OCI-LY7 (cell line): ENCODE measurements around the gene ERFE. TPM values are rescaled to one million over a fixed set of nuclear protein-coding genes. Genes with fewer than 3 reads are reported as not detected.

Experiments used
- BruUV-seq: library from RNA; stranded (reverse); fragments of 400-500 nt; replicated peaks from 2 replicates; lab custom pipeline; 2021; lab: Mats Ljungman, UMichigan
- CTCF ChIA-PET: fragments of 300-600 bp; sonication (Branson Sonifier 250); formaldehyde crosslinking; loops from one replicate; lab custom pipeline; 2022; ENCODE audit warnings: antibody characterized with exemption; ENCODE audit not compliant: unreplicated experiment; lab: Charles Lee
- POLR2A ChIA-PET: fragments of 300-600 bp; sonication (Branson Sonifier 250); formaldehyde crosslinking; loops from one replicate; lab custom pipeline; 2022; ENCODE audit warnings: antibody characterized with exemption; lab: Charles Lee
- DNase-seq: peaks from one replicate; pipeline ENCODE4 v3.0.0-alpha.2; 2015; ENCODE audit warnings: low spot score
- H2AFZ ChIP-seq: fragments of 200-600 bp; sonication (generic), shearing (Covaris generic); 2 replicates; pipeline ENCODE4 v1.6.1; 2014; ENCODE audit warnings: mild to moderate bottlenecking, antibody characterized with exemption, low read length, moderate library complexity
- H3K27ac ChIP-seq: fragments of 200-600 bp; sonication (generic); 2 replicates; pipeline ENCODE4 v1.5.1; 2014; ENCODE audit warnings: mixed run types, low read depth, mild to moderate bottlenecking, moderate library complexity, low read length, inconsistent platforms; ENCODE audit not compliant: poor library complexity, severe bottlenecking
- H3K36me3 ChIP-seq: fragments of 200-600 bp; sonication (generic); 2 replicates; pipeline ENCODE4 v1.6.1; 2014; ENCODE audit warnings: mild to moderate bottlenecking, antibody characterized with exemption, low read length, moderate library complexity, mixed read lengths; ENCODE audit not compliant: insufficient read depth
- H3K4me1 ChIP-seq: fragments of 200-600 bp; sonication (generic); 2 replicates; pipeline ENCODE4 v1.5.1; 2014; ENCODE audit warnings: mild to moderate bottlenecking, low read length; ENCODE audit not compliant: insufficient read depth, poor library complexity, severe bottlenecking
- H3K4me2 ChIP-seq: fragments of 200-600 bp; sonication (generic); 2 replicates; pipeline ENCODE4 v1.6.1; 2014; ENCODE audit warnings: mild to moderate bottlenecking, low read length
- H3K4me3 ChIP-seq: fragments of 200-600 bp; sonication (generic); 2 replicates; pipeline ENCODE4 v1.5.1; 2014; ENCODE audit warnings: mild to moderate bottlenecking, low read depth, low read length; ENCODE audit not compliant: poor library complexity, severe bottlenecking
- H3K79me2 ChIP-seq: fragments of 200-600 bp; sonication (generic); 2 replicates; pipeline ENCODE4 v1.6.1; 2016; ENCODE audit warnings: low read depth, mild to moderate bottlenecking, low read length, moderate library complexity, mixed read lengths; ENCODE audit not compliant: insufficient read depth
- H3K9me2 ChIP-seq: fragments of 200-600 bp; sonication (generic); 2 replicates; pipeline ENCODE4 v1.6.1; 2016; ENCODE audit warnings: mild to moderate bottlenecking, low read length, mixed read lengths; ENCODE audit not compliant: insufficient read depth
- H3K9me3 ChIP-seq: fragments of 200-600 bp; sonication (generic); 2 replicates; pipeline ENCODE4 v1.6.1; 2014; ENCODE audit warnings: mild to moderate bottlenecking, mixed run types, low read length, mixed read lengths
- H4K20me1 ChIP-seq: fragments of 200-600 bp; sonication (generic); 2 replicates; pipeline ENCODE4 v1.6.1; 2014; ENCODE audit warnings: mild to moderate bottlenecking, antibody characterized with exemption, low read length, moderate library complexity, mixed read lengths; ENCODE audit not compliant: insufficient read depth
- CTCF ChIP-seq: fragments of 200-600 bp; sonication (generic); conservative IDR thresholded peaks from 2 replicates; pipeline ENCODE4 v1.5.1; 2014; ENCODE audit warnings: mild to moderate bottlenecking, antibody characterized with exemption, low read length, moderate library complexity, mixed read lengths
- EZH2phosphoT487 ChIP-seq: fragments of 200-600 bp; sonication (generic); IDR thresholded peaks from 2 replicates; pipeline ENCODE4 v1.6.1; 2018; ENCODE audit warnings: low read depth, borderline replicate concordance, mild to moderate bottlenecking, mixed run types, antibody characterized with exemption, low read length, moderate library complexity, mixed read lengths
- intact Hi-C: fragments of 100-400 bp; cut with micrococcal nuclease; formaldehyde crosslinking; loops from one replicate; pipeline ENCODE4 v1.10.0; 2022; ENCODE audit not compliant: unreplicated experiment
- total RNA-seq, 2 experiments: library from RNA; depleted of rRNA in 1 of 2; stranded (reverse); fragments of >200 nt in 1 of 2; shearing (Covaris generic) in 1 of 2; gene quantifications; 2 replicates each; pipeline ENCODE4 v1.2.3, GENCODE V29; 2014 to 2022

The ERFE gene
- total RNA-seq, 2 experiments from 2014 or later, result 8.2 to 10.2 TPM

- BruUV-seq, result no TSS peak
- ChIA-PET CTCF (no interaction called here), POLR2A (no interaction called here)
- Histone ChIP-seq H3K9me2 (no peaks in the 10 kb centered on the region), H3K4me1 (peaks cover 9% of the 10 kb centered on the region), H4K20me1 (no peaks in the 10 kb centered on the region), H3K9me3 (no peaks in the 10 kb centered on the region), H3K27ac (no peak overlapping the region), H2AFZ (no peak overlapping the region), H3K36me3 (no peaks in the 10 kb centered on the region), H3K4me3 (no peak overlapping the region), H3K79me2 (no peaks in the 10 kb centered on the region), H3K4me2 (no peak overlapping the region)
- intact Hi-C loops, result no loop called here
- TF ChIP-seq EZH2phosphoT487, result no peak
- no peak for TF ChIP-seq CTCF
- DNase-seq, result no peak
These were observed 14.5 kb upstream of the ERFE start for GRCh38 chr2:238144262-238144661.

- DNase-seq, result no peak
- Histone ChIP-seq H3K4me2 (no peak overlapping the region), H3K9me3 (no peaks in the 10 kb centered on the region), H3K4me3 (no peak overlapping the region), H4K20me1 (no peaks in the 10 kb centered on the region), H3K36me3 (no peaks in the 10 kb centered on the region), H3K4me1 (peaks cover 7% of the 10 kb centered on the region), H3K27ac (no peak overlapping the region), H3K79me2 (no peaks in the 10 kb centered on the region), H3K9me2 (no peaks in the 10 kb centered on the region), H2AFZ (no peak overlapping the region)
- TF ChIP-seq CTCF (no peak), EZH2phosphoT487 (no peak)
- CTCF ChIA-PET, result no interaction called here
- POLR2A ChIA-PET, result no interaction called here
- no TSS peak for BruUV-seq
- intact Hi-C loops, result no loop called here
These were observed 13.7 kb upstream of the ERFE start for GRCh38 chr2:238145046-238145445.

GRCh38 chr2:238145851-238146250 lies 12.9 kb upstream of the ERFE start:
- Histone ChIP-seq H3K4me1 (peaks cover 7% of the 10 kb centered on the region), H3K4me2 (no peak overlapping the region)
- CTCF ChIA-PET, result no interaction called here

More at GRCh38 chr2:238145851-238146250, 12.9 kb upstream of the ERFE start:
- Histone ChIP-seq H3K4me3 (no peak overlapping the region), H3K27ac (no peak overlapping the region), H4K20me1 (no peaks in the 10 kb centered on the region), H3K9me3 (no peaks in the 10 kb centered on the region), H3K79me2 (no peaks in the 10 kb centered on the region), H3K9me2 (no peaks in the 10 kb centered on the region), H3K36me3 (no peaks in the 10 kb centered on the region), H2AFZ (no peak overlapping the region)
- TF ChIP-seq CTCF (no peak), EZH2phosphoT487 (no peak)
- intact Hi-C loops, result no loop called here
- no peak for DNase-seq
- POLR2A ChIA-PET, result no interaction called here
- BruUV-seq, result no TSS peak
